ENCODE results near the gene MAP3K15.
"Not testable (repeated sequence)": the region's sequence is repeated elsewhere in the genome, so short reads cannot be mapped to it uniquely, and the experiment has no call there.

Gene MAP3K15

DNA sequence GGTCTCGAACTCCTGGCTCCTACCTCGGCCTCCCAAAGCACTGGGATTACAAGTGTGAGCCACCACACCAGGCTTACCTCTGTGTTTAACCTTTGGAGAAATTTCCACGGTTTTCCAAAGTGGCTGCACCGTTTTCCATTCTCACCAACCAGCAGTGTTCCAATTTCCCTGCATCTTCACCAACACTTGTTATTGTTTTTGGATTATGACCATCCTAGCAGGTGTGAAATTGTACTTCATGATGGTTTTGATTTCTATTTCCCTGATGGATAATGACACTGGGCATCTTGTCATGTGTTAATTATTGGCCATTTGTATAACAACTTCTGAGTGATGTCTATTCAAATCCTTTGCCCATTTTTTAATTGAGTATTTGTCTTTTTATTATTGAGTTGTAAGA lies 2.7 kb upstream of the MAP3K15 start:
- no peak for DNase-seq

DNA sequence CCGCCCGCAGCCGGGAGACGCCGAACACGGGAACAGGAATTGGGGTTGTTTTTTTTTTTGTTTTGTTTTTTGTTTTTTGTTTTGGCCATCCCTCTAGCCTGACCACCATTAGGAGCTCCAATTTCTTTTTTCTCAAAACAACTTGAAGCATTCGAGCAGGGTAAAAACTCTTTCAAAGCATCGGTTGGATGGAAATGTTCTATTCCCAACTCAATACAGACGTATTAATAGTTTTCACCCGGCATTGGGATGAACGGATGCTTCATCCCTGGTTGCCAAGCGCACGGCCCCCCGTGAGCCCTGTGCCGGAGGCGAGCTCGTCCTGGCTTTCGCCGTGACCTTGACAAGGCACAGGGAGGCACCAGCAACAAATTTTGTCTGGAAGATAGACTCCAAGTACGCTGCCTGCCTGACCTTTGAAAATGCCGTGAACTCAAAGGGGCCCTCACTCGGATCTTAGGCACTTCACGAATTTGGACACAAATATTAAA lies 352 bp upstream of the MAP3K15 start:
- no peak for DNase-seq

DNA sequence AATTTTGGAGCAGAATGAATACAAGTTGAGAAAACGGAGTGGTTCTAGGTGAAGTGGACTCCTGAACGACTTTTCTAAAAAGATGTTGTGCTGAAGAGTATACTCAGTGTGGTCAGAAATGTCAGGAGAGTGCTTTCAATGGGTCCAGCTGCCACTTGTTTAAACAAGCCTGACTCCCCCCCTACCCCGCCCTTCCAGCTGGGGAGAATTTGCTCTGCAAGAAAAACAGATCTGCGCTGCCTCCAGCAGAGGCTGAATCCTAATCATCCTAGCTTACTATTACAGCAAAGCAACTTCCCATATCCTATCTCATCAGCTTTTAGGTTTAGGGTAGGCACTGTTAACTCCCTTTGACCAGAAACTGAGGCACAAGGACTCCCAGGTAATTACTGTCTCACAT lies 1.9 kb downstream of the MAP3K15 start:
- no peak for DNase-seq

DNA sequence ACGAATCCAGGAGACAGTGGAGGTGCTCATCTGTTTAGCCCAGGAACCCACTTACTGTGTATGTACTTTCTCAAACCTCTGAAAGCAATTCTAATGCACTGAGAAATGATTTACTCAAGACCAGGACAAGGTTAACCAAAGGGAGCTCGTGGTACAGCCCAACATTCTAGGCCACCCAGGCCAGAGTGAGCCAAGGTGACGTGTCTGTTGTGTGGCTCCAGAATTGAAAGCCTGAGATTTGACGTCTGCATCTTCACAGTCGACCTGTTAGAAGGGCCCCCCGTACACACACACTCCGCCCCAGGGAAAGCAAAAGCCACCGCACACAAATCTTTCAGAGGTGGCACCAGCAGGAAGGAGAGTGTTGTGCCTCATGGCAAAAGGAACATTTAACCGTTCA lies 2.3 kb downstream of the MAP3K15 start:
- no peak for DNase-seq

DNA sequence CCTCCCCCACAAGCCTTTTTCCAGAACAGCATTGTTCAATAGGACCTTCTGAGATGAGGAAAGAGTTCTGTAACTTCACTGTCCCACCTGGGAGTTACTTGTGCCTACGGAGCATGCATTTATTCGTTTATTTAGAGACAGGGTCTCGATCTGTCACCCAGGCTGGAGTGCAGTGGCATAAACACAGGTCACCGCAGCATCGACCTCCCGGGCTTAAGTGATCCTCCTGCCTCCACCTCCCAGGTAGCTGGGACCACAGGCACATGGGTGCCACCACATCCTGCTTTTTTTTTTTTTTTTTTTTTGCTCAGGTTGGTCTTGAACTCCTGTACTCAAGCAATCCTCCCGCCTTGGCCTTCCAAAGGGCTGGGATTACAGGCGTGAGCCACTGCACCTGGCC lies 2.9 kb downstream of the MAP3K15 start:
- DNase-seq: no peak

DNA sequence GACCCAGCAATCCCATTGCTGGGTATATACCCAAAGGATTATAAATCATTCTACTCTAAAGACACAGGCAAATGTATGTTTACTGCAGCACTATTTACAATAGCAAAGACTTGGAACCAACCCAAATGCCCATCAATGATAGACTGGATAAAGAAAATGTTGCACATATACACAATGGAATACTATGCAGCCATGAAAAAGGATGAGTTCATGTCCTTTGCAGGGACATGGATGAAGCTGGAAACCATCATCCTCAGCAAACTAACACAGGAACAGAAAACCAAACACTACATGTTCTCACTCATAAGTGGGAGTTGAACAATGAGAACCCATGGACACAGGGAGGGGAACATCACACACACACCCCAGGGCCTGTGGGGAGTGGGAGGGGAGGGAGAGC lies 3.5 kb downstream of the MAP3K15 start:
- DNase-seq: not testable (repeated sequence)

DNA sequence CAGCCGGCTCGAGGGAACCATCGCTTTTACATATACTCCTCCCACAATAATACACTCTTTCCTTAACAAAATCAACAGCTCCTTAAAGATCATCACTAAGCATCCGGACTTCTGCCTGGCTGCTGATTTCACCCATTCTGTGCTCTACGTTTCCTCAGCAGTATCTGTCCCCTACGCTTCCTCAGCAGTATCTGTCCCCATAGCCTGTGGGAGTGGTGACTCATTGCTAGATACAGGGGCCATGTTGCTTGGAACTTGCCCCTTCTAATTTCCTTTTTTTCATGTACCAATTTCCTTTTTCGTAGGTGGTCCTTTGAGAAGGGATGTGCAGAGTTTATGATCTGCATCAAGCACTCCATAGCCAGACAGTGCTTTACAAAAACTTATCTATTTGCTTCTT lies 18.6 kb downstream of the MAP3K15 start:
- no peak for DNase-seq

DNA sequence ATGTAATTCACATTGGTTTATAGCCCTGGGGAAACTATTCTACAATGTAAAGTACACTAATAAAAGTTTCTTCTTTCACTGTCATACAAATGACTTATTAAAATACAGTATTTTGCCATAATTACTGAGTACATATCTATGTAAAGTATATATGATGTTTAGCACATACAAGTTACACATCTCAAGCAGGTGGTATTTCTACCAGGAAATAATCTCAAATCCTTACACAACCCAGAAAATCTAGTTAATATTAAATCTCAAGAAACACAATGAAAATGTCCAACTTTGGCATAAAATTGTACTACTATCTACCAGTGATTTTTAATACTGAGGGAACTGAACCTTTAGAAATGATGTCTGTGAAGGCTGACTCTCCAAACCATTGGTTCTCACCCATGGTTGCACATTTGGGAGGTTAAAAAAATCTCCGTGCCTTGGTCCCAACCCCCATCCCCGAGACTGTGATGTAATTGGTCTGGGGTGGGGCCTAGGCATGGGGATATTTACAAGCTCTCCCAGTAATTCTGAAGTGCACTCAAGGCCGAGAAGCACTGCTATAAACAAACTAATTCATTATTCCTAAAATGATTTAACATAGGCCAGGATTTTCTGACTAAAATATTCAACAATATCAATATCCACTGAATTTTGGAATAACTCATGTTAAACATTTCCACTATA lies 27.6 kb downstream of the MAP3K15 start:
- DNase-seq: no peak

DNA sequence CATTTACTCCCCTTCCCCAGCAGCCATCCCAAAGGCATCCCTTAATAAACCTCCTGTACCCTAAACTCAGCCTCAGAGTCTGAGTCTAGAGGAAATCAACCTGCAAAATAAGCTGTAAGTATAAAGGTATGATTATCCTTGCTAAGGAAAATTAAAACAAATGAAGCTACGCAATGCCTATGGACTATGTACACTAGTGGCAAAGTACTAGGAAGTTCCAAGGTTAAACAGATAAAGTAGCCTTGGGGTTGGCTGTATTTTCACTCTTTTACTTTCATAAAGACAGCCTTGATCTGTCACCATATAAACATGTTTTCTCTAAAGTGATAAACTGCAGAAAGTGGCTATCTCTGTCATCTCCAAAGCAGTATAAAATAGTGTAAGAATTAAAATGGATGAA lies 35.9 kb downstream of the MAP3K15 start:
- no peak for DNase-seq

DNA sequence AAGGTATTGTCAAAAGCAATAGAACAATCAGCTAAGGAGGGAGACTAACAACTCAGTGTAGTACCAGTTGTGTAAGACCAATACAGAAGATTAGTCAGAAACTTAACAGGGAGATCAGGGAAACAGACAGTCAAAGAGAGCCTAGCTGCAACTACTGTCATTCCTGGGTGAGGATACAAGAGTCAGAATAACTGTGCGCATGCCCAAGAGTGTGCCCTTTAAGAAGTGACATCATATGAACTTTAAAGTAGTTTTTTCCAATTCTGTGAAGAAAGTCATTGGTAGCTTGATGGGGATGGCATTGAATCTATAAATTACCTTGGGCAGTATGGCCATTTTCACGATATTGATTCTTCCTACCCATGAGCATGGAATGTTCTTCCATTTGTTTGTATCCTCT lies 46.9 kb downstream of the MAP3K15 start:
- DNase-seq: not testable (repeated sequence)

DNA sequence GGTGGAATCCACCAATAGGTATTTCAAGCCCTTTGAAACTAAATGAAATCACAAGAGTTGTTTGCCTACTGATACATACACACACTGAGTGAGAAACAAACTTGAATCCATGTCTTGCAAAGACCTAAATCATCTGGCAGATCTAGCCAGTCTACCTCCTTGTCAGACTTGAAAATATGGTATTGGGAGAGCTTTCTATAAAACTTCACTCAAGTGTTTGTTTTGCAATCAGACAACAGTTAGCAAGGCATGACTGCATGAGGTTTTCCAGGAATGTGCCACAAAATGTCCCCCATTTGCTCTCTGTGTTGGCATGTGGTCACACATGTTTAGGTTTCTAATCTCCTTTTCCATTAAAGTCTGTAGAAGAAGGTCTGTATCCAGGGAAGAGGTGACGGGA lies 52.4 kb downstream of the MAP3K15 start:
- DNase-seq: no peak

DNA sequence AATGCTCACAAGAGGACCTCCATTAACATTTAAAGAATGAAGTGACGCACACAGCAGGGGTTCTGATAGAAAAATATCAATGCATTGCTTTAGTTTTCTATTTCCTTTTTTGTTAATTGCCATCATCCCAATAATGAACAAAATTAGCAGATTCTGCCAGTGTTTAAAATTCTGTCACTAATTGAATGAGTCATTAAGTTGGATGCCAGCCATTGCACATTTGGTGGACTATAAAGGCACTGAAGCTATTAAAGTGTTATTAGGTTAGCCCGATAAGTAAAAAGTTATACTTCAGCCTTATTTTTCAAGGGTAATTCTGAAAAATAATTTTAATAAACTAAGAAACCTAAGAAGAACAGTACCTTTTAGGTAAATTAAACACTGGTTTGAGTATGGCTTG lies 53.1 kb downstream of the MAP3K15 start:
- no peak for DNase-seq

DNA sequence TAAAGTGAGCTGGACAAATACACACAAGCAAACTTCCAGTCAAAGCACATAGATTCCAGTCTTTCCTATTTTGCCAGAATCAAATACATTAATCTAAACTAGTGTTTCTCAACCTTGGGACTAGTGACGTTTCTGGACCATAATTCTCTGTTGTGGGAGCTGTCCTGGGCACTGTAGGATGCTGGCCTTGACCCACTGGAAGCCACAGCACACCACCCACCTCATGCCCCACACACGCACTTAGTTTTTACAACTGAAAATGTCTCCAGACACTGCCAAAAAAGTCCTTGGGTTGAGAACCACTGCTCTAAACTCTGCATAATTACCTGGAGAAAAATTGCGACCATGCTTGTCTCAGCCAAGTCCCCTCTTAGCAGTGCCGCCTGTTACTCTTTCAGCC lies 57.6 kb downstream of the MAP3K15 start:
- no peak for DNase-seq

DNA sequence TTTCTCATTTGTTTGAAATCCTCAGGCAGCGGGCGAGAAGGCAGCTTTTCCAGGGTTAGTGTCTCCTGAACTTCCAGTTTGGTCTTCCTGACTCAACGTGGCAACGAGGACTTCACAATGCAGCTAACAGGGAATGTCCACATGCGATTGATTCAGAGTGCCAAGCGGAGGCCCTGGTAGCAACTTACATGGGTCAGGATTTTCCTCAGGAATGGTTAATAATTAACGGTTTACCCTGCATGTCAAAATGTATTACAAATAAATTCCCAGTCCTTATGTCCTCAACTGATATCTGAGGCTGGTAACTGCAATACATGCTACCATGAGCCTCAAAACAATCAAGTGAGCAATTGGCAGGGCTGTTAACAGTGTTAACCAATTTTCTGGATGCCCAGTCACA lies 67.2 kb downstream of the MAP3K15 start:
- no peak for DNase-seq

DNA sequence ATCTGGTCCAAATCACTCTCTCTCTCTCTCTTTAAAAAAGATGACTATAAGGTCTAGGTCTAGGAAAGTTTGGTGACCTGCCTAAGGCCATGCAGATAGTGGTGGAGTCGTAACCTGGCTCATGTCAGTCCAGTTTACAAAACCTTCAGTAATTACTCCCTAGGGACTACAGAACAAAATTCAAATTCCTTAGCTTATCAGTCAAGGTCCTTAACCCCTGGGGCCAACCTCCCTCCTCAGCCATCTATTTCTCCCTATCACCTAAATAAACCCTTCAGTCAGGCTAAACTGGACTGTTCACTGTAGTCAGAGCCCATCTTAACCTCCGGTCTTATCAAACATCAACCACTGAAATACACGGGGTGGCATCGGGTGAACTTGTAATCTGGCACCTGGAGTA lies 68.9 kb downstream of the MAP3K15 start:
- DNase-seq: no peak

DNA sequence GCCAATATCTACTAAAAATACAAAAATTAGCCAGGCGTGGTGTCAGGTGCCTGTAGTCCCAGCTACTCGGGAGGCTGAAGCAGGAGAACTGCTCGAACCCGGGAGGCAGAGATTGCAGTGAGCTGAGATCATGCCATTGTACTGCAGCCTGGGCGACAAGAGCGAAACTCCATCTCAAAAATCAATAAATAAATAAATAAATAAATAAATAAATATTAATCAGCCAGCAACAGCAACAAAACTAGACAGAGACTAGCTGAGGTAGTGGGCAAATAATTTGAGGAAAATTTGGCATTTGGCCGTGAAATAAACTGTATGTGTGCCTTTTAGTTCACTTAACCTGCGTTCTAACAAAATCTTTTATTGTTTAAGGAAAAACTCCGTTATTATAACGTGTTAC lies 69.5 kb downstream of the MAP3K15 start:
- DNase-seq: not testable (repeated sequence)

DNA sequence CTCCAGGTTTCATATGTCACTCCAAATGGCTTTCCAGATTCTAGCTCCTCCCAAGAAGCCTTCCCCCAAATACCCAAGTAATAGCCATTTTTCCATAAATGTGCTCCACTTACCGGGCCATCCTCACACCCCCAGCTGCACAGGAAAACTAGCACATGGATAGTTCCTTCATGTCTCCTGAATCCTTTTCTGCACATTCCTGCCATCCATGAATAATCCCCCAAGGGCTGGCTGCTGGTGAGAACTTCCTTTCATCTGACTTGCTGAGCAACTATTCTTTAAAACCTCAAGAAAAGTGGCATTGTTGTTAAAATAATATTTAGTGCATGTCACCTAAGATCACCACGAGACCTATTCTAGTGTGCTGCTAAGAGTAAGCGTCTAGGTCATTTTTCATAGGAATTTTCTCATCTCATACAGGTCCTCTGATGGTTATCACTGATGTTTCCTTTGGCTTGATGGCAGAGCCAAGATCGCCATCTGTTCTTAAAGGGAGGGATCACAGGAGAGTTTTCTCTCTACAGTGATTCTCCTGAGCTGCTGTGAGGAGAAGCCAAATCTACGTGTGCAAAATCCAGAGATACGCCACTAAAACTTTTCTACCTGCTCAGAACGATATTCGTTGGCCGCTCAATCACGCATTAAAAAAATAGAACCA lies 71.3 kb downstream of the MAP3K15 start:
- DNase-seq: no peak

DNA sequence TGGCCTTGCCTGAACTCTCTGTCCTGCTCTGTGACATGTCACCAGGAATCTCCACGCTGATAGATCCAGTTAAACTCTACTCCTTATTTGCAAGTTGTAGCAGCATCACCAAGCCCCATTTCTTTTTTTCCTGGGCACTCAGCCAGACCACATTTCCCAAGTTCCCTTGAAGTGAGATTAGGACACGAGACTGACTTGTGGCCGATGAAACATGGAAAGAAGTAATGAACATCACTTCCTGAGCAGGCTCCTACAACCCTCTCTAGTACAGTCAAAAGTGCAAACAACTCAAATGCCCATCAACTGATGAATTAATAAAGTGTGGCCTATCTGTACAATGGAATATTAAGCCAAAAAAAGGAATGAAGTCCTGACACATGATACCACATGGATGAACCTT lies 74.6 kb downstream of the MAP3K15 start:
- DNase-seq: no peak

DNA sequence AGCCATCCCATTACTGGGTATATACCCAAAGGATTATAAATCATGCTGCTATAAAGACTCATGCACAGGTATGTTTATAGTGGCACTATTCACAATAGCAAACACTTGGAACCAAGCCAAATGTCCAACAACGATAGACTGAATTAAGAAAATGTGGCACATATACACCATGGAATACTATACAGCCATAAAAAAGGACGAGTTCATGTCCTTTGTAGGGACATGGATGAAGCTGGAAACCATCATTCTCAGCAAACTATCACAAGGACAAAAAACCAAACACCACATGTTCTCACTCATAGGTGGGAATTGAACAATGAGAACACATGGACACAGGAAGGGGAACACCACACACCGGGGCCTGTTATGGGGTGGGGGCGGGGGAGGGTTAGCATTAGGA lies 92.6 kb downstream of the MAP3K15 start:
- not testable (repeated sequence) for DNase-seq

DNA sequence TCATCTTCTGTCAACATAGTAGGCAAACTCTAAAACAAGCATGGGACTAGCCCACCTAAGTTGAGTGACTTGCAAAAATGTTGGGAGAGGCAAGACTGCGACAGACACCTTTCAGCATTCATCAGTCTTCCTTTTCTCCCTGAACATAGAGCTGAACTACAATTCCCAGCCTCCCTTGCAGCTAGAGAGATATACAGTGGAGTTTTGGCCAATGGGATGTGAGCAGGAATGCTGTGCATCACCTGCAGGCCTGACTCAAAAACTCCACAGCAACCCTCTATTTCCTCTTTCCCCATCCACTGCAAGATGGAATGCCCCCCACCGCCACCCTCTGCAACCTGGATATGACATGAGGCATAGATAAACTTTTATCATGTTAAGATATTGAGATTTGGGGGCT lies 105.0 kb downstream of the MAP3K15 start:
- DNase-seq: no peak

DNA sequence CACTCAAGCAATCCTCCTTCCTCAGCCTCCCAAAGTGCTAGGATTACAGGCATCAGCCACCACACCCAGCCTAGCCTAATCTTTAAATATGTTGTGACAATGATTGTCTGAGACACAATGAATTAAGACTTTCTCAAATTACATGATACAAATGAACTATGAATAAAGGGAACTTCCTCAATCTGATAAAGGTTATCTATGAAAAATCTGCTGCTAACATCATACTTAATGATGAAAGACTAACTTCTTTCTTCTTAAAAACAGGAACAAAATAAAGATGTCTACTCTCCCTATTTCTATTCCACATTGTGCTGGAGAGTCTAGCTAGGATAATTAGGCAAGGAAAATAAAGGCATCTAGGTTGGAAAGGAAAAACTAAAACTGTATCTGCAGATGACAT lies 111.6 kb downstream of the MAP3K15 start:
- DNase-seq: no peak

DNA sequence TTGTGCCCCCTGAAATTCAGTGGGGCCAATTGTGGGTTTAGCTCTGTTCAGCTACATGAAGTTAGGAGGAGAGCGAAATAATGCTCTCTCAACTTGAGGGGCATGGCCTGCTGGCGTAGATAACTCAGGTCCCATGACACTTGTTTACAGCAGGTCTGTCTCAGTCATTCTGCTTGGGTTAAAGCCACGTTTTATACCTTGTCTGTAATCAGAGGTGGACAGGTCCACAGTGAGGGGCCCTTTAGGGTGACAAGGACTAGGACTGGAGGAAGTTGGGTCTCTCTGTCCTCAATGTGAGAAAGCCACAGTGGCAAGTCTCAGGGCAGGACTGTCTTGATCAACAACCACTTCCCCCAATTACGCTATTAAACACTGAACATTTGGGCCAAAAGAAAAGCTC lies 122.6 kb downstream of the MAP3K15 start:
- DNase-seq: no peak

DNA sequence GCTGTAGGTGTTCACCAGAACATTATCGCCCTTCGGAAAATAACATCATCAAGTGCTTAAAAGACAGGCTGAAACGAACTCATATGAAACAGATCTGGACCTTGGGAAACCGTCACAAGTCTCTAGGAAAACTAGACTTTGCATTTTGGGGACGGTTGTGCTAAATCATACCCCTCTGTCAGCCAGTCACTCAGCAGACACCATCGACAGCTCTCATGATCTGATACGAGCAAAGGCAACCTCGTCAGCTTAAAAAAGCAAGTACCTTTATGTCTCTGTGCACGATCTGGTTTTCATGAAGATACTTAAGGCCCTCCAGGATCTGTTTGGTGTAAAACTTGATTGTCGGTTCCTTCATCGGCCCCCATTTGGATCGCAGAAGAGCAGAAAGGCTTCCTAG lies 123.2 kb downstream of the MAP3K15 start:
- no peak for DNase-seq

DNA sequence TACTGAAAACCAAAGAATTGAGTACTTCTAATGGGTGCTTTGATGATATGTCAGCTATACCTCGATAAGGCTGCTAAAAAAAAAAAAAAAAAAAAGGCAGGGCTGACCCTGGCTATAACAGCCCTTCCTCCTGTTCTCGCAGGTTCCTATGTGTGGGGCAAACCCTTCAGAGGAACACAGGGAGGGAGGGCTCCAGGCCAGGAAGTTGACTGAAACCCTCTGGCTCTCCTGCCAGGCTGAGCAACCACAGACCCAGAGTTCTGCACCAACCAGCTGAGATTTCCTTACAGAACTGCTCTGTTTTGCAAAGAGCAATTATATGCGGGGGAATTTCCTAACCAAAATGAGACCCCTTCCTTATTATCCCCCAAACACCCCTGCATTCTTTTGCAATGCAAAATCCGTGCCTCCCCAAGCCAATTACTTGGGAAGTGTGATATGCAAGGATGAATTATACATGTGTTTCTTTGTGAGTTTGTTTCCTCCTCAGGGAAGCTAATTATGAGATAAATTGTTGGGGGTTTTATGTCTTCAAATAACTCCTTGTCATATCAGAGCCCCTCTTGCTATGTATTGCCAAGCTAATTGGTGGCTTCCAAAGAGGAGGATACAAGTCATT lies 126.0 kb downstream of the MAP3K15 start:
- DNase-seq: no peak

DNA sequence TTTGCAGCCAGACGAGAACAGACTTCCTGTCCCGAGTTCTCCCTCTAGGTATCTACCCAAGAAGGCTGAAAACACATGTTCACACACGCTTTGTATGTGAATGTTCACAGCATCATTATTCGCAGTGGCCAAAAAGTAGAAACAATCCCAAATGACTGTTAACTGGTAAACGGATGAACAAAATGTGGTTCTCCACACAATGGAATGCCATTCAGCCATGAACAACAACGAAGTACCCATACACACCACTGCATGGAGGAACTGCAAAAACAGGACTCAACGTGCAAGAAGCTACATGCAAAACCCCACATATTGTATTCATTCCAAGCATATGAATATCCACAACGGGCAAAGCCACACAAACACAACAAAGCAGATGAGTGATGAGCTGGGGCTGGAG lies 126.6 kb downstream of the MAP3K15 start:
- no peak for DNase-seq

Data from activated CD8-positive, alpha-beta memory T cell treated with anti-CD3 and anti-CD28 coated beads, Interleukin-2, amount 50 U/mL, for 48 hours (primary cell).